Lower lobe of right lung (tissue), 2 donors: ENCODE results near the gene RBMS1. TPM values are rescaled to one million over a fixed set of nuclear protein-coding genes. Genes with fewer than 3 reads are reported as not detected.

Experiments used
- ATAC-seq, 2 donors: fragments of 200-7000 bp; cut with Tn5 transposase; one replicate each; pipeline ENCODE4 v1.9.1; 2020 to 2022; ENCODE audit warnings: mild to moderate bottlenecking in 2 of 2, moderate library complexity in 2 of 2
- DNase-seq: peaks from one replicate; pipeline ENCODE4 v3.0.0-alpha.2; 2020
- H3K27ac ChIP-seq: fragments of 200-600 bp; one replicate; pipeline ENCODE4 v1.8.0; 2022
- H3K27me3 ChIP-seq: fragments of 200-600 bp; one replicate; pipeline ENCODE4 v1.8.0; 2022; ENCODE audit warnings: low read depth
- H3K36me3 ChIP-seq: fragments of 200-600 bp; one replicate; pipeline ENCODE4 v1.8.0; 2022; ENCODE audit warnings: mild to moderate bottlenecking
- H3K4me1 ChIP-seq: fragments of 200-600 bp; one replicate; pipeline ENCODE4 v1.8.0; 2022
- H3K4me3 ChIP-seq: fragments of 200-600 bp; one replicate; pipeline ENCODE4 v1.8.0; 2022; ENCODE audit warnings: mild to moderate bottlenecking
- H3K9me3 ChIP-seq: fragments of 200-600 bp; one replicate; pipeline ENCODE4 v1.8.0; 2022
- intact Hi-C: fragments of 100-400 bp; cut with DNase I; formaldehyde crosslinking; loops from one replicate; pipeline ENCODE4 v1.11.0; 2022
- total RNA-seq: library from RNA; stranded (reverse); fragmentation: NEBNext Ultra II Directional; extraction: Animal tissue kit (Norgen Biotek cat#: 25700); gene quantifications from one replicate; pipeline ENCODE4 v1.2.1, GENCODE V29; 2021
- TF ChIP-seq, protein P1 (sequence below): fragments of 200-600 bp; IDR thresholded peaks from one replicate; pipeline ENCODE4 v1.8.0; 2022; ENCODE audit warnings: antibody characterized with exemption, mild to moderate bottlenecking
- donor health status: DM: no; HTN: yes; CAD: no; lungs with severe emphysema.

Gene RBMS1
- total RNA-seq, 1 donor from 2014 or later = 95.3 TPM

DNA sequence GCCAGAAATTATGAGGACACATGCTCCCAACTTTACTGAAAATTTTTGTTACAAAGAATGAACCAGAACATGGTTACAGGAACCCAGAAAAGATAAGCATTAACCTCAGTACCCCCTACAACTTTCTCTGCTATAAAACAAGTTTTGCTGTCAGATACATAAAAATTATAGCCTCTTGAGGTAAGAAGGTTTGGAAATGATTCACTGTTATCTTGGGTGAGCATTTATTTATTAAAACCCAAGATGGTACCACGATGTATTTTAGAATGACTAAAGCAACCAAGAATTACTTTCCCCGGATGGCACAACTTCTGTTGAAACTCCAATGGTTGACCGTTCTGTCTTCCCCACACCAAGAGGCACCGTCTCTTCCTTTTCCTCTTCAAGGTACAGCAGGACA lies 72.9 kb downstream of the RBMS1 start:
- TF ChIP-seq, protein P1, sequence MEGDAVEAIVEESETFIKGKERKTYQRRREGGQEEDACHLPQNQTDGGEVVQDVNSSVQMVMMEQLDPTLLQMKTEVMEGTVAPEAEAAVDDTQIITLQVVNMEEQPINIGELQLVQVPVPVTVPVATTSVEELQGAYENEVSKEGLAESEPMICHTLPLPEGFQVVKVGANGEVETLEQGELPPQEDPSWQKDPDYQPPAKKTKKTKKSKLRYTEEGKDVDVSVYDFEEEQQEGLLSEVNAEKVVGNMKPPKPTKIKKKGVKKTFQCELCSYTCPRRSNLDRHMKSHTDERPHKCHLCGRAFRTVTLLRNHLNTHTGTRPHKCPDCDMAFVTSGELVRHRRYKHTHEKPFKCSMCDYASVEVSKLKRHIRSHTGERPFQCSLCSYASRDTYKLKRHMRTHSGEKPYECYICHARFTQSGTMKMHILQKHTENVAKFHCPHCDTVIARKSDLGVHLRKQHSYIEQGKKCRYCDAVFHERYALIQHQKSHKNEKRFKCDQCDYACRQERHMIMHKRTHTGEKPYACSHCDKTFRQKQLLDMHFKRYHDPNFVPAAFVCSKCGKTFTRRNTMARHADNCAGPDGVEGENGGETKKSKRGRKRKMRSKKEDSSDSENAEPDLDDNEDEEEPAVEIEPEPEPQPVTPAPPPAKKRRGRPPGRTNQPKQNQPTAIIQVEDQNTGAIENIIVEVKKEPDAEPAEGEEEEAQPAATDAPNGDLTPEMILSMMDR = no peak
- H3K9me3 ChIP-seq = no peaks in the 10 kb centered on the region
- H3K27me3 ChIP-seq = no peaks in the 10 kb centered on the region
- peaks cover 44% of the 10 kb centered on the region for H3K4me1 ChIP-seq
- no peak overlapping the region for H3K27ac ChIP-seq
- H3K36me3 ChIP-seq = no peaks in the 10 kb centered on the region
- ATAC-seq (no peak), DNase-seq (no peak)
- H3K4me3 ChIP-seq = no peak overlapping the region
- intact Hi-C loops = no loop called here

DNA sequence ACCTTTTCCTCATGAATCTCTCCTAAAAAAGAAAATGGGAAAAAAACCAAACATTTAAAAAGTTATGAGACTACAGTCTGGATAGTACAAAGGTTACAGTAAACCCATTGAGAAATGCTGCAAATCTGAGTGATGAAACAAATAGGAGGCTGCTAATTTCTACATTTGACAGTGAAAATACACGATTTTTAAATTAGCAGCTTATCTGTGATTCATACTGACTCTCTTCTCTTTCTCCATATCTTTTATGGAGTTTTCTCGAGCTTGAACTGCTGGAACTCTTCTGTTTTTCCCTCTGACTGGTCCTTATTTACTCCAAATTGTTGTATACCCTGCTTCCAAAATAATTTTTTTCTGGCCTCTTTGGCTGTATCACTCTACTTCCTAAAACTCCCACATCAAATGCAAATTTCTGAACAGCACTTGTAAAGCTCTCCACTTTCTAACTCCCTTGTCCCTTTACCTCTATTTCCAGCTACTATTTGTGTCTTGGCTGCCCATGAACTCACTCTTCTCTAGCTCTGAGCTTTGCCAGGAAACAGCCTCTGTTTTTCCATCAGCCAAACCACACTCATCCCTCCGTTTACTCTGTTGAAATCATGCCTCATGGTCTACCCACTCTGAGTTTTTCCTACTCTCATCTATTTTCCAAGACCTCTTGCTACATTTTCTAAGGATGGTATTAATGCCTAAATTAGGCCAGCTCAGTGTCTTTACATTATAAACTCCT lies 73.7 kb downstream of the RBMS1 start:
- TF ChIP-seq, protein P1 = no peak
- Histone ChIP-seq H3K9me3 (no peaks in the 10 kb centered on the region), H3K4me1 (peaks cover 42% of the 10 kb centered on the region), H3K27me3 (no peaks in the 10 kb centered on the region), H3K4me3 (no peak overlapping the region), H3K27ac (no peak overlapping the region), H3K36me3 (no peaks in the 10 kb centered on the region)
- intact Hi-C loops = no loop called here
- DNase-seq = no peak
- peak in 1 of 2 donors; percentile 69 for ATAC-seq

DNA sequence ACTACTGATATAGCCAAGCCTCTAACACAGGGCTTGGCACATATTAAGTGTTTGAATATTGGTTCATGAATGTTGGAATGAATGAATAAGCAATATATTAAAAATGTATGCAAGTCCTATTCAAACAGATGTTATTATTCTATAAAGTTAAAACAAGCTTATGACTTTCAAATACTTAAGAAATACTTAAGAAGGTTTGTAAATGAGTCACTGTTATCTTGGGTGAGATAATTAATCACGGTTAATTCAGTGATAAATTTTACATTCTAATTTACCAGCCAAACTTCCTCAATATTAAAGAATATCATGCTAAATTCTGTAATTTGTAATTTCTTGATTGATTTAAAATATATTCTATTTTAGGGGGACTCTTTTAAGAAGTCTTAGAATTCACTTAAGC lies 74.8 kb downstream of the RBMS1 start:
- Histone ChIP-seq H3K4me1 (peaks cover 38% of the 10 kb centered on the region), H3K27ac (no peak overlapping the region), H3K4me3 (no peak overlapping the region), H3K27me3 (no peaks in the 10 kb centered on the region), H3K9me3 (no peaks in the 10 kb centered on the region), H3K36me3 (no peaks in the 10 kb centered on the region)
- no peak for ATAC-seq
- TF ChIP-seq, protein P1 = no peak
- no peak for DNase-seq
- intact Hi-C loops = no loop called here

DNA sequence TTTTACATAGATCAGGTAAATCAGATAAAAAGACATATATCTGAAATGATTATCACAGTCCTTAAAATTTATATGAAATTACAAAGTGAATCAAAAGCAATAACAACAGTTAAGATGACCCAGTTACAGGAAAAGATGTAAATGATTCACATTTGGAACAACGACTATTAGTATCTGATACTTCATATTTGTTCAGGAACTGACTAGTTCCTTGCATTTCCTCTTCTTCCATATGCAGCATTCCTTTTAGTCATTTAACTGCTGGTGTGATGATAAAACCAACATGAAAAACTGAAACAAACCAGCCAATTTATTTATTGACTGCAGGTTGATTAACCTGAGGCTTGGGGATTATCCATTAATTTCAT lies 75.2 kb downstream of the RBMS1 start:
- intact Hi-C loops = no loop called here
- Histone ChIP-seq H3K36me3 (no peaks in the 10 kb centered on the region), H3K4me1 (peaks cover 38% of the 10 kb centered on the region), H3K27me3 (no peaks in the 10 kb centered on the region), H3K4me3 (no peak overlapping the region), H3K9me3 (no peaks in the 10 kb centered on the region), H3K27ac (no peak overlapping the region)
- TF ChIP-seq, protein P1 = no peak
- no peak for ATAC-seq
- no peak for DNase-seq

DNA sequence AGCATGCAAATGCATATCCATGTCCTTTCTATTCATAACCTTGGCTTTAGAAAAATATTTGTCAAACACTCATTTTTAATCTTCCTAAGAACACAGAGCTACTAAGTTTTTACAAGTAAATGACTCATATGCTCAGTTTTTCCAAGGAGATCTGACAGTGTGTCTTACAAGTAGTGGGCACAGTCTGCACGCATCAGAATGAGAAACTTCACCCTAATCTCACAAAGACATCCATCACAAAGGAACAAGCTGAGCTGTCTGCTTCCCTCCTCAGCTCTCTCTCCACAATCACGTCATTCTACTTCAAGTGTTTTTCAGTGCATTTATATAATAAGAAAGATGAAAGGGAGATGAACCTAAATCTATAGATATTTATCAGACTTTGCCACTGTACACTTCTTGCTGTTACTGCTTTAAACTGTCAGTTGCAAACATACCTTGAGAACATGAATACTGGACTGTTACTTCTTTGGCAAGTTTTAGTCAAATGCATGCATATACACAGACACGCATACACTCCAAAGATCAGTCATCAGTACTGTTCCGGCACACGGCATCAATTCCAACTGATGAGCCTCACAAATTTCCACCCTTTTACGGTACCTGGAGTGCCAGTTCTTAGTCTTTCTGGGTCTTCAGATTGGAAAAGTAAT lies 75.7 kb downstream of the RBMS1 start:
- intact Hi-C loops = no loop called here
- TF ChIP-seq, protein P1 = no peak
- DNase-seq (no peak), ATAC-seq (peak in 1 of 2 donors; percentile 47)
- Histone ChIP-seq H3K36me3 (no peaks in the 10 kb centered on the region), H3K4me1 (peaks cover 37% of the 10 kb centered on the region), H3K27ac (no peak overlapping the region), H3K4me3 (no peak overlapping the region), H3K27me3 (no peaks in the 10 kb centered on the region), H3K9me3 (no peaks in the 10 kb centered on the region)
